Aorta (tissue), 5 donors: ENCODE results near the gene PCBD1. TPM values are rescaled to one million over a fixed set of nuclear protein-coding genes. Genes with fewer than 3 reads are reported as not detected.
"Not testable (repeated sequence)": the region's sequence is repeated elsewhere in the genome, so short reads cannot be mapped to it uniquely, and the experiment has no call there.

Experiments used
- ATAC-seq: fragments of 200-7000 bp; cut with Tn5 transposase; one replicate; pipeline ENCODE4 v1.9.1; 2022; ENCODE audit warnings: moderate library complexity; ENCODE audit not compliant: low FRiP score
- DNase-seq, 2 donors: peaks; one replicate each; pipeline ENCODE4 v3.0.0-alpha.2; 2020
- H3K27ac ChIP-seq, 2 donors: one replicate each; pipeline ENCODE4 v1.5.1; 2013; ENCODE audit warnings: low read length in 2 of 2, mild to moderate bottlenecking in 2 of 2, moderate library complexity in 2 of 2, control low read depth in 1 of 2, inconsistent platforms in 1 of 2, low read depth in 1 of 2
- H3K27me3 ChIP-seq, 2 donors: one replicate each; pipeline ENCODE4 v1.6.1; 2013; ENCODE audit warnings: control low read depth in 1 of 2, low read length in 1 of 2, mild to moderate bottlenecking in 1 of 2, moderate library complexity in 1 of 2; ENCODE audit not compliant: insufficient read depth in 2 of 2, control insufficient read depth in 1 of 2
- H3K36me3 ChIP-seq, 2 donors: one replicate each; pipeline ENCODE4 v1.6.1; 2013; ENCODE audit warnings: control low read depth in 1 of 2, low read length in 1 of 2, mild to moderate bottlenecking in 1 of 2; ENCODE audit not compliant: insufficient read depth in 2 of 2, control insufficient read depth in 1 of 2
- H3K4me1 ChIP-seq, 2 donors: one replicate each; pipeline ENCODE4 v1.6.1; 2013; ENCODE audit warnings: low read length in 2 of 2, control low read depth in 1 of 2, mild to moderate bottlenecking in 1 of 2, moderate library complexity in 1 of 2; ENCODE audit not compliant: insufficient read depth in 2 of 2, control insufficient read depth in 1 of 2
- H3K4me3 ChIP-seq, 2 donors: one replicate each; pipeline ENCODE4 v1.5.1; 2013; ENCODE audit warnings: low read length in 2 of 2, control low read depth in 1 of 2, mild to moderate bottlenecking in 1 of 2
- H3K9me3 ChIP-seq: one replicate; pipeline ENCODE4 v1.6.1; 2013; ENCODE audit warnings: mild to moderate bottlenecking, low read length; ENCODE audit not compliant: control insufficient read depth
- WGBS, 2 donors: extraction: QIAGEN DNeasy Blood & Tissue Kit; methylation state at CpG; one replicate each; pipeline ENCODE4 v1.1.7; 2013; 5-methylcytosine and 5-hydroxymethylcytosine counted together
- intact Hi-C, 2 donors: fragments of 100-400 bp; cut with DNase I; formaldehyde crosslinking; loops; one replicate each; pipeline versions ENCODE4 v1.14.2 to v1.15.0; 2022
- polyA plus RNA-seq, 2 donors: library from polyadenylated mRNA; stranded (reverse); fragments of 200-250 nt; gene quantifications; one replicate each; pipeline ENCODE4 v1.2.3, GENCODE V29; 2013
- total RNA-seq, 2 donors: library from RNA; stranded (reverse); fragmentation: NEBNext Ultra II Directional; extraction: Animal tissue kit (Norgen Biotek cat#: 25700); gene quantifications; one replicate each; pipeline ENCODE4 v1.2.1, GENCODE V29; 2021
- donor health status: healthy with polysubstance abuse.
- donor health status: Bipolar disorder and iron deficiency.
- donor health status: DM: no; HTN: no; CAD: no.
- donor health status: DM: no; HTN: no; CAD: no.
- donor health status: DM: yes; HTN: yes; CAD: no.

Gene PCBD1
- total and polyA plus RNA-seq, 4 donors = 46.0 to 84.3 (median 57.4) TPM

GRCh38 chr10:70919906-70920305 lies 31.5 kb upstream of the PCBD1 start:
- WGBS, 2 donors = 87 to 91% methylated on average over 10 of the region's 10 CpGs
- peak in 1 of 2 donors; percentile 17 for DNase-seq
- H3K27ac ChIP-seq, intact Hi-C loops, H3K9me3 ChIP-seq, H3K4me3 ChIP-seq, H3K4me1 ChIP-seq, H3K36me3 ChIP-seq, H3K27me3 ChIP-seq, ATAC-seq: not testable (repeated sequence)

GRCh38 chr10:70918851-70919530 lies 30.6 kb upstream of the PCBD1 start:
- no peaks in the 10 kb centered on the region for H3K36me3 ChIP-seq
- no peaks in the 10 kb centered on the region for H3K9me3 ChIP-seq
- ATAC-seq (no peak), DNase-seq (peak; percentile 36 to 65)
- H3K27me3 ChIP-seq = no peaks in the 10 kb centered on the region
- WGBS, 2 donors = 70 to 71% methylated on average over 22 of the region's 22 CpGs
- no peak overlapping the region for H3K4me3 ChIP-seq
- no peaks in the 10 kb centered on the region for H3K4me1 ChIP-seq
- H3K27ac ChIP-seq = no peak overlapping the region
- intact Hi-C loops = no loop called here

GRCh38 chr10:70917635-70918034 lies 29.3 kb upstream of the PCBD1 start:
- DNase-seq (peak; percentile 31 to 57), ATAC-seq (no peak)
- H3K4me3 ChIP-seq = no peak overlapping the region
- WGBS, 2 donors = 79 to 82% methylated on average over 10 of the region's 10 CpGs
- H3K27me3 ChIP-seq = no peaks in the 10 kb centered on the region
- no peak overlapping the region for H3K27ac ChIP-seq
- H3K36me3 ChIP-seq = no peaks in the 10 kb centered on the region
- H3K4me1 ChIP-seq = no peaks in the 10 kb centered on the region
- intact Hi-C loops = no loop called here
- no peaks in the 10 kb centered on the region for H3K9me3 ChIP-seq

DNA sequence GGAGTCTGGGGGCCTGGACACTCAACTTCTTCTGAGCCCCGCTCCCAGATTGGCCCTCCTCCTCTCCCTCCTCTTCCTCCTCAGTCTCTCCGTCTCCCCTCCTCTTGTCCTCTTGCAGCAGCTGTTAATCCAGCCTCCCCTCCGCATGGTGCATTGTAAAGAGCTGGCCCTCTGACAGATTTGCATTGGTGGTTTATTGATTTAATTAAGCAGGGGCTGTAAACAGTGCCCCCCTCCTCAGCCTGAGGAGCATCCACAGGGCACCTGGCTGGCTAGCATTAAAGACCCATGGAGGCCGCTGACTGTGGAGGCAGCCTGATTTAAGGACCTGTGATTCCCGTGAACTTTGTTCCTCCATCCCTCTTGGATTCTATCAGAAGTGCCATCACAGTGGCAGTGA lies 28.9 kb upstream of the PCBD1 start:
- DNase-seq = peak; percentile 2 to 28

GRCh38 chr10:70916241-70916640 lies 27.9 kb upstream of the PCBD1 start:
- no peak for ATAC-seq

More for the DNA sequence above, 28.9 kb upstream of the PCBD1 start:
- Histone ChIP-seq H3K27me3 (no peaks in the 10 kb centered on the region), H3K4me1 (no peaks in the 10 kb centered on the region), H3K27ac (no peak overlapping the region), H3K4me3 (no peak overlapping the region), H3K9me3 (no peaks in the 10 kb centered on the region), H3K36me3 (no peaks in the 10 kb centered on the region)
- 89 to 95% methylated on average over 5 of the region's 5 CpGs for WGBS, 2 donors
- no peak for ATAC-seq
- intact Hi-C loops = no loop called here

DNA sequence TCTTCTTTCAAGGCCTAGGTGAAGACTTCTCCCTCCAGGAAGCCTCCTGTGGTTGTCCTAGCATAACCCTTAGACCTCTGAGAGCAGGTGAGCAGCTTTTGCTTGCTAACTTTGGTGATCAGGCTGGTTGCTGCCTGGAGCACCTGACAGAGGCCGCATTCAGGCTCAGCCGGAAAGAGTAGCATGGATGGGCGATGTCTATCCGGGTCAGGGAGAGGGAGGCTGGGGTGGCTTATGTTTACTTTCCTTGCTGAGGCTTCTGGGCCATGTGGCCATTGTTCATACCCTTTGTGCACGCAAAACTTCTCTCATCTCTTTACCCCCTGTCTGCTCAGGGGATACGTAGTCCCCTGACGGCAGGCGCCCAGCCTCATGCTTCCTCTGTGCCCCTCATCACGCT lies 27.4 kb upstream of the PCBD1 start:
- Histone ChIP-seq H3K4me1 (no peaks in the 10 kb centered on the region), H3K27me3 (no peaks in the 10 kb centered on the region), H3K36me3 (no peaks in the 10 kb centered on the region), H3K9me3 (no peaks in the 10 kb centered on the region), H3K4me3 (no peak overlapping the region), H3K27ac (no peak overlapping the region)
- DNase-seq = peak; percentile 5 to 11
- no peak for ATAC-seq
- WGBS, 2 donors = 92 to 96% methylated on average over 9 of the region's 9 CpGs
- intact Hi-C loops = no loop called here

More at GRCh38 chr10:70916241-70916640, 27.9 kb upstream of the PCBD1 start:
- no peaks in the 10 kb centered on the region for H3K9me3 ChIP-seq
- no peaks in the 10 kb centered on the region for H3K4me1 ChIP-seq
- DNase-seq = peak; percentile 2 to 12
- H3K27ac ChIP-seq = no peak overlapping the region
- 90 to 91% methylated on average over 6 of the region's 6 CpGs for WGBS, 2 donors
- H3K27me3 ChIP-seq = no peaks in the 10 kb centered on the region
- intact Hi-C loops = no loop called here
- no peak overlapping the region for H3K4me3 ChIP-seq
- no peaks in the 10 kb centered on the region for H3K36me3 ChIP-seq

DNA sequence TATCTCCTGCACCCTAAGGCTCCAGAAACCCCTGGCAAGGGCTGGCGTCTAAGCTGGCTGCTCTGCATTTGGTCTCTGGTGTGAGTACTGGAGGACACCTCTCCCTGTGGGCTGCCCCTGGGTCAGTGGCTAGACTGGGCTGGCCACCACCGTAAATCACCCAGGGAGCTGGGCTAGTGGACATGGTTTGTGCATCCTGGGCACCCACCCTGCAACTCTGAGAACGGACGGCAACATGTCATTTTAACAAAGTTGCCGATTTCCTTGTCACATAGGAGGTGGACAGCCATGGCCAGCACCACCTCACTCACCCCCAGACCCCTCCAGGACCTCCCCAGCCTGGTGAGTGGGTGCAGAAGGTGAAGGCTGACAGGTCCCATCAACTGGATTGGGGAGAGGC lies 26.8 kb upstream of the PCBD1 start:
- H3K27ac ChIP-seq = no peak overlapping the region
- no peaks in the 10 kb centered on the region for H3K27me3 ChIP-seq
- no peaks in the 10 kb centered on the region for H3K9me3 ChIP-seq
- H3K36me3 ChIP-seq = no peaks in the 10 kb centered on the region
- H3K4me3 ChIP-seq = no peak overlapping the region
- DNase-seq = peak; percentile 18 to 62
- WGBS, 2 donors = 85 to 91% methylated on average over 5 of the region's 5 CpGs
- intact Hi-C loops = no loop called here
- H3K4me1 ChIP-seq = no peaks in the 10 kb centered on the region
- ATAC-seq = no peak

- peak; percentile 24 to 38 for DNase-seq
- H3K27ac ChIP-seq = no peak overlapping the region
- H3K9me3 ChIP-seq = no peaks in the 10 kb centered on the region
- no peak overlapping the region for H3K4me3 ChIP-seq
- no peaks in the 10 kb centered on the region for H3K4me1 ChIP-seq
- H3K36me3 ChIP-seq = no peaks in the 10 kb centered on the region
- ATAC-seq = no peak
- 85 to 93% methylated on average over 10 of the region's 10 CpGs for WGBS, 2 donors
- intact Hi-C loops = no loop called here
- H3K27me3 ChIP-seq = no peaks in the 10 kb centered on the region
These were observed 26.0 kb upstream of the PCBD1 start for GRCh38 chr10:70914316-70914864.

GRCh38 chr10:70913893-70914240 lies 25.5 kb upstream of the PCBD1 start:
- Histone ChIP-seq H3K4me1 (no peaks in the 10 kb centered on the region), H3K27me3 (no peaks in the 10 kb centered on the region), H3K4me3 (no peak overlapping the region), H3K27ac (no peak overlapping the region), H3K9me3 (no peaks in the 10 kb centered on the region), H3K36me3 (no peaks in the 10 kb centered on the region)
- intact Hi-C loops = no loop called here
- 94 to 95% methylated on average over 3 of the region's 3 CpGs for WGBS, 2 donors
- ATAC-seq (no peak), DNase-seq (peak; percentile 9 to 53)
